ENCODE measurements around the gene SH2D5. TPM values are rescaled to one million over a fixed set of nuclear protein-coding genes. Genes with fewer than 3 reads are reported as not detected.

The SH2D5 gene
- total and polyA plus RNA-seq, 2 experiments from 2014 or later: 0.53 to 1.1 TPM

- H3K27me3 ChIP-seq: no peaks in the 10 kb centered on the region
- H3K27ac ChIP-seq: no peak overlapping the region
- no peaks in the 10 kb centered on the region for H3K79me2 ChIP-seq
- no peak overlapping the region for H2AFZ ChIP-seq
- no peaks in the 10 kb centered on the region for H4K20me1 ChIP-seq (ENCODE audit: insufficient read depth, poor library complexity, severe bottlenecking)
- WGBS (ENCODE audit: low lambda C conversion rate, missing lambda C conversion rate): 84% methylated on average over 18 of the region's 18 CpGs
- H3K9me2 ChIP-seq (replicated peaks; ENCODE audit: insufficient read depth): no peaks in the 10 kb centered on the region
- no peak overlapping the region for H3K4me2 ChIP-seq
- H3K36me3 ChIP-seq (replicated peaks; ENCODE audit: insufficient read depth, low read depth): no peaks in the 10 kb centered on the region
- no peaks in the 10 kb centered on the region for H3K4me1 ChIP-seq (ENCODE audit: insufficient read depth)
- H3K4me3 ChIP-seq: no peak overlapping the region
- no peak for TF ChIP-seq EZH2 (IDR thresholded peaks at IDR 0.05; ENCODE audit: borderline replicate concordance)
- TF ChIP-seq CTCF (IDR thresholded peaks at IDR 0.05; ENCODE audit: poor library complexity): no peak
- no peak for TF ChIP-seq EZH2phosphoT487 (IDR thresholded peaks at IDR 0.05; ENCODE audit: low read depth, severe bottlenecking, unreplicated experiment)
- H3K9me3 ChIP-seq (ENCODE audit: low read depth): no peaks in the 10 kb centered on the region
- no peak for DNase-seq (ENCODE audit: low spot score)
These were observed 21.8 kb downstream of the SH2D5 start for GRCh38 chr1:20710469-20711284.

GRCh38 chr1:20709868-20710267 lies 22.6 kb downstream of the SH2D5 start:
- Histone ChIP-seq H4K20me1 (ENCODE audit: insufficient read depth, poor library complexity, severe bottlenecking) (no peaks in the 10 kb centered on the region), H3K4me1 (ENCODE audit: insufficient read depth) (no peaks in the 10 kb centered on the region), H3K36me3 (replicated peaks; ENCODE audit: insufficient read depth, low read depth) (no peaks in the 10 kb centered on the region), H3K27ac (no peak overlapping the region), H3K27me3 (no peaks in the 10 kb centered on the region), H3K79me2 (no peaks in the 10 kb centered on the region), H3K4me2 (no peak overlapping the region), H3K9me2 (replicated peaks; ENCODE audit: insufficient read depth) (no peaks in the 10 kb centered on the region), H2AFZ (no peak overlapping the region), H3K4me3 (no peak overlapping the region), H3K9me3 (ENCODE audit: low read depth) (no peaks in the 10 kb centered on the region)
- DNase-seq (ENCODE audit: low spot score): no peak
- TF ChIP-seq EZH2phosphoT487 (IDR thresholded peaks at IDR 0.05; ENCODE audit: low read depth, severe bottlenecking, unreplicated experiment): no peak
- no peak for TF ChIP-seq CTCF (IDR thresholded peaks at IDR 0.05; ENCODE audit: poor library complexity)
- no peak for TF ChIP-seq EZH2 (IDR thresholded peaks at IDR 0.05; ENCODE audit: borderline replicate concordance)
- WGBS (ENCODE audit: low lambda C conversion rate, missing lambda C conversion rate): 93% methylated on average over 3 of the region's 3 CpGs

- TF ChIP-seq EZH2phosphoT487 (IDR thresholded peaks at IDR 0.05; ENCODE audit: low read depth, severe bottlenecking, unreplicated experiment) (no peak), EZH2 (IDR thresholded peaks at IDR 0.05; ENCODE audit: borderline replicate concordance) (no peak), CTCF (IDR thresholded peaks at IDR 0.05; ENCODE audit: poor library complexity) (no peak)
- no peaks in the 10 kb centered on the region for H3K4me1 ChIP-seq (ENCODE audit: insufficient read depth)
- H3K27ac ChIP-seq: no peak overlapping the region
- H4K20me1 ChIP-seq (ENCODE audit: insufficient read depth, poor library complexity, severe bottlenecking): no peaks in the 10 kb centered on the region
- H2AFZ ChIP-seq: no peak overlapping the region
- DNase-seq (ENCODE audit: low spot score): no peak
- 97% methylated on average over 5 of the region's 5 CpGs for WGBS (ENCODE audit: low lambda C conversion rate, missing lambda C conversion rate)
- no peaks in the 10 kb centered on the region for H3K9me3 ChIP-seq (ENCODE audit: low read depth)
- no peaks in the 10 kb centered on the region for H3K36me3 ChIP-seq (replicated peaks; ENCODE audit: insufficient read depth, low read depth)
- no peaks in the 10 kb centered on the region for H3K27me3 ChIP-seq
- no peaks in the 10 kb centered on the region for H3K9me2 ChIP-seq (replicated peaks; ENCODE audit: insufficient read depth)
- no peak overlapping the region for H3K4me2 ChIP-seq
- no peaks in the 10 kb centered on the region for H3K79me2 ChIP-seq
- no peak overlapping the region for H3K4me3 ChIP-seq
These were observed 23.6 kb downstream of the SH2D5 start for GRCh38 chr1:20708891-20709290.

All from hepatocyte (in vitro differentiated cells).